BJ (cell line): Measurements from ENCODE around the gene MYH13. TPM values are rescaled to one million over a fixed set of nuclear protein-coding genes. Genes with fewer than 3 reads are reported as not detected.

ENCODE experiments used
- CTCF ChIA-PET: fragments of 350-600 bp; formaldehyde crosslinking; extraction: SDS; loops from one replicate; lab custom pipeline; 2021; ENCODE audit warnings: antibody characterized with exemption, inconsistent platforms; lab: Yijun Ruan, JAX
- POLR2A ChIA-PET: fragments of 300-600 bp; sonication (Branson Sonifier 250); formaldehyde crosslinking; extraction: SDS; loops from one replicate; lab custom pipeline; 2021; ENCODE audit warnings: antibody characterized with exemption; lab: Charles Lee
- DNase-seq: peaks from one replicate; pipeline ENCODE4 v3.0.0-alpha.2; 2011; ENCODE audit warnings: low read depth
- H3K27me3 ChIP-seq: 2 replicates; pipeline ENCODE4 v1.6.0; 2011; ENCODE audit warnings: low read length; ENCODE audit not compliant: control insufficient read depth, insufficient read depth
- H3K36me3 ChIP-seq: 2 replicates; pipeline ENCODE4 v1.5.1; 2011; ENCODE audit warnings: low read length; ENCODE audit not compliant: control insufficient read depth, insufficient read depth
- H3K4me3 ChIP-seq: 2 replicates; pipeline ENCODE4 v1.5.1; 2011; ENCODE audit warnings: low read depth, mild to moderate bottlenecking, control low read depth, low read length
- CTCF ChIP-seq: IDR thresholded peaks from 2 replicates; pipeline ENCODE4 v1.5.1; 2011; ENCODE audit warnings: low read depth, mild to moderate bottlenecking, control low read depth, inconsistent platforms, low read length, moderate library complexity; ENCODE audit not compliant: insufficient read depth
- polyA plus RNA-seq: library from polyadenylated mRNA; depleted of rRNA; stranded (reverse); fragments of >200 nt; gene quantifications from 2 replicates; pipeline ENCODE4 v1.2.3, GENCODE V29; 2011

The MYH13 gene
- polyA plus RNA-seq, 1 experiment: not detected

- Histone ChIP-seq H3K27me3 (no peaks in the 10 kb centered on the region), H3K36me3 (no peaks in the 10 kb centered on the region), H3K4me3 (no peak overlapping the region)
- no peak for DNase-seq
- ChIA-PET CTCF (interaction anchor here (0.6 to 4.9 kb wide), 15 partner anchors 8 to 392 kb away, joined by 3 to 53 read pairs (median 4); no protein-coding TSS in a partner anchor), POLR2A (no interaction called here)
- peak; percentile 66 for TF ChIP-seq CTCF
Observed at GRCh38 chr17:10316801-10317542, 55.8 kb downstream of the MYH13 start.

GRCh38 chr17:10314329-10314728 is 58.5 kb downstream of the MYH13 start:
- CTCF ChIA-PET: interaction anchor here (0.9 to 4.9 kb wide), 4 partner anchors 14 to 389 kb away, joined by 3 to 53 read pairs (median 4); no protein-coding TSS in a partner anchor
- Histone ChIP-seq H3K36me3 (no peaks in the 10 kb centered on the region), H3K4me3 (no peak overlapping the region), H3K27me3 (no peaks in the 10 kb centered on the region)
- no peak for TF ChIP-seq CTCF
- POLR2A ChIA-PET: no interaction called here
- no peak for DNase-seq

- POLR2A ChIA-PET: no interaction called here
- no peak for DNase-seq
- CTCF ChIA-PET: interaction anchor here (0.9 to 4.9 kb wide), 3 partner anchors 12 to 388 kb away, joined by 3 to 53 read pairs (median 4); no protein-coding TSS in a partner anchor
Observed at GRCh38 chr17:10313037-10313672, 59.7 kb downstream of the MYH13 start.

GRCh38 chr17:10311131-10311530 is 61.7 kb downstream of the MYH13 start:
- no peak overlapping the region for H3K4me3 ChIP-seq
- CTCF ChIA-PET: no interaction called here
- no peaks in the 10 kb centered on the region for H3K27me3 ChIP-seq
- no peaks in the 10 kb centered on the region for H3K36me3 ChIP-seq
- no peak for TF ChIP-seq CTCF
- DNase-seq: no peak
- POLR2A ChIA-PET: no interaction called here

More at GRCh38 chr17:10313037-10313672, 59.7 kb downstream of the MYH13 start:
- no peak for TF ChIP-seq CTCF
- Histone ChIP-seq H3K4me3 (no peak overlapping the region), H3K27me3 (no peaks in the 10 kb centered on the region), H3K36me3 (no peaks in the 10 kb centered on the region)
